ENCODE results near the gene POU3F1. TPM values are rescaled to one million over a fixed set of nuclear protein-coding genes. Genes with fewer than 3 reads are reported as not detected.

The POU3F1 gene
- total RNA-seq, 4 donors from 2014 or later: not detected

- no peak overlapping the region for H3K27ac ChIP-seq
- no peaks in the 10 kb centered on the region for H3K27me3 ChIP-seq
- no peaks in the 10 kb centered on the region for H3K36me3 ChIP-seq
- no peak overlapping the region for H3K4me3 ChIP-seq (replicated peaks in 1 of 3)
- no peaks in the 10 kb centered on the region for H3K4me1 ChIP-seq
- no peaks in the 10 kb centered on the region for H3K9me3 ChIP-seq
- DNase-seq: no peak
- intact Hi-C loops (cut with DNase I): no loop called here
- no peak for TF ChIP-seq POLR2A (IDR thresholded peaks at IDR 0.05)
- TF ChIP-seq, protein P1, sequence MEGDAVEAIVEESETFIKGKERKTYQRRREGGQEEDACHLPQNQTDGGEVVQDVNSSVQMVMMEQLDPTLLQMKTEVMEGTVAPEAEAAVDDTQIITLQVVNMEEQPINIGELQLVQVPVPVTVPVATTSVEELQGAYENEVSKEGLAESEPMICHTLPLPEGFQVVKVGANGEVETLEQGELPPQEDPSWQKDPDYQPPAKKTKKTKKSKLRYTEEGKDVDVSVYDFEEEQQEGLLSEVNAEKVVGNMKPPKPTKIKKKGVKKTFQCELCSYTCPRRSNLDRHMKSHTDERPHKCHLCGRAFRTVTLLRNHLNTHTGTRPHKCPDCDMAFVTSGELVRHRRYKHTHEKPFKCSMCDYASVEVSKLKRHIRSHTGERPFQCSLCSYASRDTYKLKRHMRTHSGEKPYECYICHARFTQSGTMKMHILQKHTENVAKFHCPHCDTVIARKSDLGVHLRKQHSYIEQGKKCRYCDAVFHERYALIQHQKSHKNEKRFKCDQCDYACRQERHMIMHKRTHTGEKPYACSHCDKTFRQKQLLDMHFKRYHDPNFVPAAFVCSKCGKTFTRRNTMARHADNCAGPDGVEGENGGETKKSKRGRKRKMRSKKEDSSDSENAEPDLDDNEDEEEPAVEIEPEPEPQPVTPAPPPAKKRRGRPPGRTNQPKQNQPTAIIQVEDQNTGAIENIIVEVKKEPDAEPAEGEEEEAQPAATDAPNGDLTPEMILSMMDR (IDR thresholded peaks at IDR 0.05): no peak
- 83 to 90% methylated on average over 5 to 6 of the region's 6 CpGs for WGBS, 2 donors
These were observed 16.0 kb upstream of the POU3F1 start for GRCh38 chr1:38062361-38063288.

GRCh38 chr1:38061883-38062328 lies 15.3 kb upstream of the POU3F1 start:
- intact Hi-C loops (cut with DNase I): no loop called here
- DNase-seq: no peak
- Histone ChIP-seq H3K4me1 (no peaks in the 10 kb centered on the region), H3K9me3 (no peaks in the 10 kb centered on the region), H3K27ac (no peak overlapping the region), H3K36me3 (no peaks in the 10 kb centered on the region), H3K4me3 (replicated peaks in 1 of 3) (no peak overlapping the region), H3K27me3 (no peaks in the 10 kb centered on the region)
- TF ChIP-seq, protein P1 (IDR thresholded peaks at IDR 0.05): no peak
- no peak for TF ChIP-seq POLR2A (IDR thresholded peaks at IDR 0.05)
- WGBS, 2 donors: 75 to 82% methylated on average over 7 of the region's 7 CpGs

DNA sequence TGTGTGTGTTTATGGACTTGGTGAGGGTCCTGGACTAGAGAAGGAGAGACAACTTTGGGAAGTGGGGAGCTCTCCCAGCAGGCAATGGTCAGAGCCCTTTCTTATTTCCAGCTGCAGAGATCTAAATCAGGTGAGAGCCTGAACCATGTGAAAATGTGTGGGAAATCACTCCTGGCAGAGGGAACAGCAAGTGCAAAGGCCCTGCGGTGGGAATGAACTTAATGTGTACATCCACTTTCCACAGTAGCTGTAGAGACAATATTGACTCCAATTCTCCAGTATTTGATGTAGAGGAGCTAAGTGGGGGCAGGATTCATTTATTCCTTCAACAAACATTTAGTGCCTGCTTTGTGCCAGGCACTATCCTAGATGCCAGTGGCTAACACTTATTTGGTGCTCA lies 14.7 kb upstream of the POU3F1 start:
- Histone ChIP-seq H3K27ac (no peak overlapping the region), H3K4me1 (no peaks in the 10 kb centered on the region), H3K9me3 (no peaks in the 10 kb centered on the region), H3K36me3 (no peaks in the 10 kb centered on the region), H3K4me3 (replicated peaks in 1 of 3) (no peak overlapping the region), H3K27me3 (no peaks in the 10 kb centered on the region)
- no peak for TF ChIP-seq POLR2A (IDR thresholded peaks at IDR 0.05)
- TF ChIP-seq, protein P1 (IDR thresholded peaks at IDR 0.05): no peak
- 100% methylated on average over 1 of the region's 1 CpG for WGBS, 2 donors
- no peak for DNase-seq
- intact Hi-C loops (cut with DNase I): no loop called here

DNA sequence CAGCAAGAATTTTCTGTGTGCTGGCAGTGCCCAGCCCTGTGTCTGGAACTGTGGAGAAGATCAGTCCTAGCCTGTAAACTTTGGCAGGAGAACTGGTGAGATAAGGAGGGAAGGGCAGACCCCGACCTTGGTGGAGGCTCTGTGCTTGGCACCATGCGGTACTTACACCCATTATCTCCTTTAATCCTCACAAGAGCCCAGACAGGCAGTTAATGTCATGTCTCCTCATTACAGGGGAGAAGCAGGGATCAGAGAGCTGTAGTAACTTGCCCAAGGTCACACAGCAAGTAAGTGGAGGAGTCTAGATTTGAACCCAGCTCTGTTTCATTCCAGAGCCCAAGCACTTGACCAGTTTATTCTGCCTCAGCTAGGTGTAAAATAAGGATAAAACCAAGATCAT lies 13.9 kb upstream of the POU3F1 start:
- WGBS, 2 donors: 88 to 89% methylated on average over 2 of the region's 2 CpGs
- H3K27me3 ChIP-seq: no peaks in the 10 kb centered on the region
- H3K9me3 ChIP-seq: no peaks in the 10 kb centered on the region
- H3K4me1 ChIP-seq: no peaks in the 10 kb centered on the region
- no peak overlapping the region for H3K27ac ChIP-seq
- H3K36me3 ChIP-seq: no peaks in the 10 kb centered on the region
- H3K4me3 ChIP-seq (replicated peaks in 1 of 3): no peak overlapping the region
- DNase-seq: no peak
- TF ChIP-seq, protein P1 (IDR thresholded peaks at IDR 0.05): no peak
- no peak for TF ChIP-seq POLR2A (IDR thresholded peaks at IDR 0.05)
- intact Hi-C loops (cut with DNase I): no loop called here

DNA sequence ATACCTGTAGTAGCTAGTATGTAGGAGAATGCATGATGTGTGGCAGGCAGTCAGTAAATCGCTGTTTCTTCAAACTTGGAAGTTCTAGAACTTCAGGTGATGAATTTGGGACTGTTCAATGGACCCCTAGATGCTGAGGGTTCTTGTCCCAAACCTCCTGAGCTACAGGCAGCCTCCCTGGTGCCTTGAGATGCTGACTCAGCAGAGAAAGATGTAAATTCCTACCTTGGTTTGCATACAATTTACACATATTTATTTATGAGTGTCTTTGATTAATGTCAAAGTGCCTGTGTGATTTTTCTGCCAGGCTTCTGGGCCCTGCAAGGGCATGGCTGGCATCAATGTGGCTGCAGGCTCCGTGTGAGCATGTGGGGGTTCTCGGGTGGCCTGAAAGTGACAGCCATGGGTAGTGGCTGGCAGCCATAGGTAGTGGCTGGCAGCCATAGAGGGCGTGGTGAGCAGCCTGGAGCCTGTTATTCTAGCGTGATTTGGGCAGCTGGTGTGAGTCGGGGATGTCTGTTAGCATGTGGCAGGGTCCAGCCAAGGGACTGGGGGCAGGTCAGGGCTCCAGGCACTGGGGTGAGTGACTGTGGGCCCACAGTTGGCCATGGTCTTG lies 13.2 kb upstream of the POU3F1 start:
- no peak for DNase-seq
- H3K36me3 ChIP-seq: no peaks in the 10 kb centered on the region
- intact Hi-C loops (cut with DNase I): no loop called here
- 71 to 86% methylated on average over 2 to 6 of the region's 6 CpGs for WGBS, 2 donors
- no peak overlapping the region for H3K27ac ChIP-seq
- no peaks in the 10 kb centered on the region for H3K4me1 ChIP-seq
- TF ChIP-seq POLR2A (IDR thresholded peaks at IDR 0.05): no peak
- TF ChIP-seq, protein P1 (IDR thresholded peaks at IDR 0.05): no peak
- H3K9me3 ChIP-seq: no peaks in the 10 kb centered on the region
- no peaks in the 10 kb centered on the region for H3K27me3 ChIP-seq
- H3K4me3 ChIP-seq (replicated peaks in 1 of 3): no peak overlapping the region

Measured in thyroid gland (tissue), 4 donors.